WTC11 (cell line): ENCODE measurements around the gene FNIP1.

Experiments
- CTCF ChIP-seq: fragments of 200-600 bp; IDR thresholded peaks from 2 replicates; pipeline ENCODE4 v1.8.0; 2022; ENCODE audit warnings: antibody characterized with exemption
- FOXP1 ChIP-seq: sonication (generic); formaldehyde crosslinking; IDR thresholded peaks from 2 replicates; pipeline ENCODE4 v1.8.0; 2022; ENCODE audit warnings: missing genetic modification reagents, mild to moderate bottlenecking, moderate library complexity, borderline replicate concordance
- GRHL2 ChIP-seq: fragments of 250-450 bp; sonication (Bioruptor Pico); IDR thresholded peaks from 2 replicates; pipeline ENCODE4 v1.8.0; 2022; ENCODE audit warnings: mild to moderate bottlenecking, moderate library complexity; ENCODE audit not compliant: insufficient replicate concordance, severe bottlenecking
- HMGXB4 ChIP-seq: sonication (generic); formaldehyde crosslinking; IDR thresholded peaks from 2 replicates; pipeline ENCODE4 v1.8.1; 2023; ENCODE audit warnings: mild to moderate bottlenecking, moderate library complexity, missing genetic modification reagents
- SMAD3 ChIP-seq: sonication (generic); formaldehyde crosslinking; IDR thresholded peaks from 2 replicates; pipeline ENCODE4 v1.8.0; 2022; ENCODE audit warnings: missing genetic modification reagents, mild to moderate bottlenecking, borderline replicate concordance
- SOX15 ChIP-seq: fragments of 250-450 bp; sonication (Bioruptor Pico); IDR thresholded peaks from 2 replicates; pipeline ENCODE4 v1.9.0; 2021; ENCODE audit warnings: mild to moderate bottlenecking
- TEAD4 ChIP-seq: sonication (generic); formaldehyde crosslinking; IDR thresholded peaks from 2 replicates; pipeline ENCODE4 v1.8.0; 2022; ENCODE audit warnings: mild to moderate bottlenecking, missing genetic modification reagents
- USF2 ChIP-seq: sonication (generic); formaldehyde crosslinking; IDR thresholded peaks from 2 replicates; pipeline ENCODE4 v1.8.1; 2023; ENCODE audit warnings: mild to moderate bottlenecking, missing genetic modification reagents, moderate library complexity
- ZSCAN18 ChIP-seq: fragments of 250-450 bp; sonication (Bioruptor Pico); IDR thresholded peaks from 2 replicates; pipeline ENCODE4 v2.1.2; 2022; ENCODE audit warnings: mild to moderate bottlenecking, moderate library complexity

GRCh38 chr5:131791866-131792265, 5.0 kb downstream of the FNIP1 start:
- no peak for TF ChIP-seq USF2
- TF ChIP-seq GRHL2, result no peak
- TF ChIP-seq SOX15 (CRISPR knock-in tag), result no peak
- TF ChIP-seq CTCF, result no peak
- no peak for TF ChIP-seq SMAD3 (CRISPR knock-in tag)
- no peak for TF ChIP-seq FOXP1 (CRISPR knock-in tag)
- TF ChIP-seq ZSCAN18 (CRISPR knock-in tag), result no peak
- TF ChIP-seq TEAD4, result no peak
- no peak for TF ChIP-seq HMGXB4
